ENCODE results near the gene PIK3CD. TPM values are rescaled to one million over a fixed set of nuclear protein-coding genes. Genes with fewer than 3 reads are reported as not detected.

The PIK3CD gene
- total and polyA plus RNA-seq, 2 of the 8 experiments (the other 6 are each of a cell fraction or from before 2014, with no cell fraction given) = 20.6 to 24.1 TPM

GRCh38 chr1:9626201-9626608, 25.3 kb upstream of the PIK3CD start:
- H3K9me3 ChIP-seq (ENCODE audit: insufficient read depth in 2 of 2, low read depth in 1 of 2, low read length in 1 of 2) = no peaks in the 10 kb centered on the region
- no peak overlapping the region for H3K9ac ChIP-seq (replicated peaks in 1 of 4; ENCODE audit: extremely low read depth in 1 of 4, low read depth in 3 of 4, low read length in 3 of 4)
- ChIA-PET CTCF (ENCODE audit: partially characterized antibody) (interaction anchor here (0.6 to 7.7 kb wide), 33 partner anchors 9 to 527 kb away, joined by 3 to 77 read pairs (median 4); partner anchors contain the start of gene PIK3CD), POLR2A (ENCODE audit: partially characterized antibody) (interaction anchor here (1.2 kb wide), 1 partner anchor 10 kb away, joined by 4 read pairs; no protein-coding TSS in a partner anchor)
- H3K23me2 ChIP-seq (ENCODE audit: low read depth, low read length) = no peaks in the 10 kb centered on the region
- 93% methylated on average over 8 of the region's 9 CpGs; no CpG with 5 or more reads in 1 of the 2 experiments for WGBS, 2 experiments (ENCODE audit: extremely low coverage in 1 of 2, insufficient coverage in 1 of 2, insufficient read length in 1 of 2, insufficient replicate concordance in 2 of 2, low coverage in 1 of 2, low lambda C conversion rate in 2 of 2, missing lambda C conversion rate in 1 of 2)
- H3K4me2 ChIP-seq (ENCODE audit: insufficient read depth in 1 of 2, low read depth in 2 of 2, low read length in 2 of 2) = no peak overlapping the region
- no peak overlapping the region for H4K91ac ChIP-seq (replicated peaks; ENCODE audit: insufficient read length, low read length)
- H2AK5ac ChIP-seq (ENCODE audit: low read depth, low read length) = no peak overlapping the region
- H3K18ac ChIP-seq (ENCODE audit: extremely low read depth, low read length) = no peak overlapping the region
- H4K5ac ChIP-seq (ENCODE audit: insufficient read length, low read depth, low read length) = no peak overlapping the region
- H3K4ac ChIP-seq (replicated peaks; ENCODE audit: insufficient read length, low read depth, low read length) = no peak overlapping the region
- H2AFZ ChIP-seq (ENCODE audit: low read length) = no peak overlapping the region
- H3K4me1 ChIP-seq (replicated peaks in 1 of 4; ENCODE audit: control insufficient read depth in 3 of 4, insufficient read depth in 4 of 4, low read length in 3 of 4) = peaks cover 0 to 10% (median 8%) of the 10 kb centered on the region in 4 experiments; a peak in 5 of 7 replicates
- no peak overlapping the region for H3K4me3 ChIP-seq (ENCODE audit: extremely low read depth in 1 of 4, insufficient read depth in 2 of 4, low read depth in 3 of 4, low read length in 4 of 4)
- H3K56ac ChIP-seq (replicated peaks; ENCODE audit: insufficient read length, low read depth, low read length) = no peak overlapping the region
- no peak overlapping the region for H4K8ac ChIP-seq (ENCODE audit: extremely low read depth, insufficient read depth, low read length)
- H3K23ac ChIP-seq (ENCODE audit: insufficient read length) = no peak overlapping the region
- peaks cover 0 to 8% (median 0%) of the 10 kb centered on the region in 4 experiments; a peak in 2 of 7 replicates for H3K27me3 ChIP-seq (replicated peaks in 1 of 4; ENCODE audit: control insufficient read depth in 3 of 4, extremely low read depth in 1 of 4, insufficient read depth in 3 of 4, low read length in 3 of 4)
- H3K79me1 ChIP-seq (ENCODE audit: low read depth, low read length) = no peaks in the 10 kb centered on the region
- H2BK120ac ChIP-seq (replicated peaks; ENCODE audit: low read depth, low read length) = peak overlapping the region; percentile 38
- no peak overlapping the region for H2BK5ac ChIP-seq (ENCODE audit: low read depth, low read length)
- H3K14ac ChIP-seq (ENCODE audit: insufficient read length) = no peak overlapping the region
- no peak overlapping the region for H2BK12ac ChIP-seq (ENCODE audit: low read depth, low read length)
- DNase-seq (ENCODE audit: low read depth in 1 of 2, low spot score in 2 of 2) (peak in 1 of 2 experiments; percentile 39), FAIRE-seq (no peak)
- H2BK20ac ChIP-seq (ENCODE audit: low read length) = no peak overlapping the region
- H4K20me1 ChIP-seq (replicated peaks in 1 of 2; ENCODE audit: control insufficient read depth in 1 of 2, insufficient read depth in 2 of 2, low read length in 2 of 2) = no peaks in the 10 kb centered on the region
- no peak overlapping the region for H2BK15ac ChIP-seq (ENCODE audit: low read length)
- no peak overlapping the region for H3K27ac ChIP-seq (ENCODE audit: low read depth, low read length)
- no peaks in the 10 kb centered on the region for H3K36me3 ChIP-seq (ENCODE audit: control insufficient read depth in 2 of 4, insufficient read depth in 4 of 4, low read length in 3 of 4)
- H3K79me2 ChIP-seq (ENCODE audit: control insufficient read depth in 1 of 2, insufficient read depth in 2 of 2, low read length in 2 of 2) = no peaks in the 10 kb centered on the region
- TF ChIP-seq CBX8 (IDR thresholded peaks at IDR 0.05; ENCODE audit: borderline replicate concordance, low read depth, low read length) = no peak
- TF ChIP-seq CHD1 (IDR thresholded peaks at IDR 0.05; ENCODE audit: low read depth, low read length) = no peak

All from H1 (cell line).